Fibroblast of lung (primary cell): Measurements from ENCODE around the gene KCNJ10. TPM values are rescaled to one million over a fixed set of nuclear protein-coding genes. Genes with fewer than 3 reads are reported as not detected.
A peak's percentile ranks its signal among the peaks of the same experiment; 100 is the strongest.

ENCODE experiments used
- DNase-seq, 2 donors: peaks; one replicate each; pipeline versions ENCODE4 v3.0.0 to v3.0.0-alpha.2; 2010; ENCODE audit warnings: low read depth in 2 of 2
- H2AFZ ChIP-seq: 2 replicates; pipeline ENCODE4 v1.5.1; 2012; ENCODE audit warnings: low read length, control low read depth, inconsistent platforms
- H3K27ac ChIP-seq: 2 replicates; pipeline ENCODE4 v1.5.1; 2011; ENCODE audit warnings: low read length, control low read depth; ENCODE audit not compliant: insufficient read depth
- H3K27me3 ChIP-seq: 2 replicates; pipeline ENCODE4 v1.5.1; 2011; ENCODE audit warnings: mild to moderate bottlenecking, low read length; ENCODE audit not compliant: control insufficient read depth, insufficient read depth
- H3K36me3 ChIP-seq: 2 replicates; pipeline ENCODE4 v1.5.1; 2011; ENCODE audit warnings: low read length; ENCODE audit not compliant: control insufficient read depth, insufficient read depth
- H3K4me1 ChIP-seq: 2 replicates; pipeline ENCODE4 v1.5.1; 2011; ENCODE audit warnings: low read length; ENCODE audit not compliant: control insufficient read depth, insufficient read depth; ENCODE audit errors: extremely low read depth
- H3K4me2 ChIP-seq: 2 replicates; pipeline ENCODE4 v1.5.1; 2011; ENCODE audit warnings: low read length, control low read depth; ENCODE audit not compliant: insufficient read depth; ENCODE audit errors: extremely low read depth
- H3K4me3 ChIP-seq, 4 experiments: fragments of 200-600 bp in 1 of 4; sonication (generic) in 1 of 4; replicated peaks in 1 of 4; 2 replicates each; pipeline ENCODE4 v1.5.1; 2011 to 2016; ENCODE audit warnings: low read length in 4 of 4, low read depth in 3 of 4, mild to moderate bottlenecking in 3 of 4, control low read depth in 2 of 4, inconsistent platforms in 1 of 4, mixed read lengths in 1 of 4; ENCODE audit not compliant: insufficient read depth in 1 of 4; ENCODE audit errors: control extremely low read depth in 1 of 4
- H3K79me2 ChIP-seq: 2 replicates; pipeline ENCODE4 v1.5.1; 2012; ENCODE audit warnings: mild to moderate bottlenecking, low read length, inconsistent platforms; ENCODE audit not compliant: control insufficient read depth, insufficient read depth
- H3K9ac ChIP-seq: 2 replicates; pipeline ENCODE4 v1.5.1; 2011; ENCODE audit warnings: mild to moderate bottlenecking, low read length, control low read depth; ENCODE audit not compliant: insufficient read depth
- H3K9me3 ChIP-seq: 2 replicates; pipeline ENCODE4 v1.5.1; 2012; ENCODE audit warnings: low read depth, low read length; ENCODE audit not compliant: control insufficient read depth, insufficient read depth
- H4K20me1 ChIP-seq: 2 replicates; pipeline ENCODE4 v1.5.1; 2011; ENCODE audit warnings: low read length; ENCODE audit not compliant: control insufficient read depth, insufficient read depth; ENCODE audit errors: extremely low read depth
- CTCF ChIP-seq, 2 donors: IDR thresholded peaks in 1 of 2; conservative IDR thresholded peaks in 1 of 2; 1 replicate in 1 of 2; 2 replicates in 1 of 2; pipeline ENCODE4 v1.5.1; 2011 to 2012; ENCODE audit warnings: low read length in 2 of 2, control low read depth in 1 of 2, inconsistent platforms in 1 of 2, low read depth in 1 of 2, mild to moderate bottlenecking in 1 of 2
- EZH2 ChIP-seq: IDR thresholded peaks from 2 replicates; pipeline ENCODE4 v1.5.1; 2012; ENCODE audit warnings: low read length, control low read depth, mild to moderate bottlenecking; ENCODE audit errors: missing control alignments
- polyA plus RNA-seq, 2 donors: library from polyadenylated mRNA; depleted of rRNA in 1 of 2; stranded (reverse) in 1 of 2; unstranded in 1 of 2; fragments of >200 nt; gene quantifications; 2 replicates each; pipeline ENCODE4 v1.2.1, GENCODE V29; 2011 to 2012; ENCODE audit warnings: missing spikeins in 1 of 2
- total RNA-seq: library from RNA; depleted of rRNA; stranded (reverse); fragments of >200 nt; gene quantifications from 2 replicates; pipeline ENCODE4 v1.2.1, GENCODE V29; 2014

The KCNJ10 gene
- total and polyA plus RNA-seq, 2 donors (not counting 1 experiment from before 2014, with no cell fraction given): not detected

GRCh38 chr1:160083968-160084770, 14.2 kb upstream of the KCNJ10 start:
- peak overlapping the region; percentile 48 for H3K4me2 ChIP-seq
- H3K27me3 ChIP-seq: peaks cover 33% of the 10 kb centered on the region
- TF ChIP-seq EZH2: peak; percentile 58
- TF ChIP-seq CTCF (conservative IDR thresholded peaks at IDR 0.05 in 1 of 2, IDR thresholded peaks at IDR 0.05 in 1 of 2; ENCODE audit: low read depth in 1 of 2, low read length in 2 of 2): peak; percentile 19 to 54
- H4K20me1 ChIP-seq: no peaks in the 10 kb centered on the region
- peak; percentile 23 to 29 for DNase-seq
- H3K9ac ChIP-seq: no peak overlapping the region
- peak overlapping the region; percentile 47 for H2AFZ ChIP-seq
- H3K27ac ChIP-seq: no peak overlapping the region
- no peaks in the 10 kb centered on the region for H3K36me3 ChIP-seq
- H3K9me3 ChIP-seq: no peaks in the 10 kb centered on the region
- H3K4me3 ChIP-seq: peak overlapping the region in 1 of 4 experiments; percentile 22
- H3K4me1 ChIP-seq: no peaks in the 10 kb centered on the region
- no peaks in the 10 kb centered on the region for H3K79me2 ChIP-seq

- H3K79me2 ChIP-seq: no peaks in the 10 kb centered on the region
- no peak overlapping the region for H3K9ac ChIP-seq
- no peaks in the 10 kb centered on the region for H3K4me1 ChIP-seq
- no peak overlapping the region for H3K4me3 ChIP-seq
- TF ChIP-seq CTCF (conservative IDR thresholded peaks at IDR 0.05 in 1 of 2, IDR thresholded peaks at IDR 0.05 in 1 of 2; ENCODE audit: low read depth in 1 of 2, low read length in 2 of 2): no peak
- no peak for TF ChIP-seq EZH2
- H2AFZ ChIP-seq: no peak overlapping the region
- H4K20me1 ChIP-seq: no peaks in the 10 kb centered on the region
- no peaks in the 10 kb centered on the region for H3K36me3 ChIP-seq
- no peak overlapping the region for H3K4me2 ChIP-seq
- no peaks in the 10 kb centered on the region for H3K9me3 ChIP-seq
- H3K27ac ChIP-seq: no peak overlapping the region
- H3K27me3 ChIP-seq: peaks cover 33% of the 10 kb centered on the region
- DNase-seq: no peak
Observed at GRCh38 chr1:160082926-160083325, 13.0 kb upstream of the KCNJ10 start.

GRCh38 chr1:160082487-160082886, 12.5 kb upstream of the KCNJ10 start:
- H3K36me3 ChIP-seq: no peaks in the 10 kb centered on the region
- no peaks in the 10 kb centered on the region for H3K79me2 ChIP-seq
- no peak overlapping the region for H3K4me3 ChIP-seq
- H4K20me1 ChIP-seq: no peaks in the 10 kb centered on the region
- no peak overlapping the region for H3K27ac ChIP-seq
- H3K9me3 ChIP-seq: no peaks in the 10 kb centered on the region
- H3K4me1 ChIP-seq: no peaks in the 10 kb centered on the region
- no peak overlapping the region for H3K4me2 ChIP-seq
- TF ChIP-seq EZH2 (no peak), CTCF (conservative IDR thresholded peaks at IDR 0.05 in 1 of 2, IDR thresholded peaks at IDR 0.05 in 1 of 2; ENCODE audit: low read depth in 1 of 2, low read length in 2 of 2) (no peak)
- H2AFZ ChIP-seq: no peak overlapping the region
- DNase-seq: no peak
- H3K9ac ChIP-seq: no peak overlapping the region
- H3K27me3 ChIP-seq: peaks cover 34% of the 10 kb centered on the region
